Osteocyte (in vitro differentiated cells): Measurements from ENCODE around the gene TEX52. TPM values are rescaled to one million over a fixed set of nuclear protein-coding genes. Genes with fewer than 3 reads are reported as not detected.
A peak's percentile ranks its signal among the peaks of the same experiment; 100 is the strongest.

Experiments used
- DNase-seq: peaks from one replicate; pipeline ENCODE4 v3.0.0; 2021; ENCODE audit warnings: mixed read lengths; ENCODE audit not compliant: unreplicated experiment; ENCODE audit errors: extremely low spot score
- H3K27ac Mint-ChIP-seq: one replicate; pipeline ENCODE4 v1.8.0; 2021; ENCODE audit warnings: mild to moderate bottlenecking, mixed read lengths; ENCODE audit not compliant: unreplicated experiment
- H3K27me3 Mint-ChIP-seq: one replicate; pipeline ENCODE4 v1.8.0; 2021; ENCODE audit warnings: mixed read lengths; ENCODE audit not compliant: unreplicated experiment
- H3K36me3 Mint-ChIP-seq: one replicate; pipeline ENCODE4 v1.8.0; 2021; ENCODE audit warnings: mixed read lengths; ENCODE audit not compliant: unreplicated experiment
- H3K4me1 Mint-ChIP-seq: one replicate; pipeline ENCODE4 v1.8.0; 2021; ENCODE audit warnings: mixed read lengths; ENCODE audit not compliant: unreplicated experiment
- H3K4me3 Mint-ChIP-seq: one replicate; pipeline ENCODE4 v1.8.0; 2021; ENCODE audit warnings: mild to moderate bottlenecking, moderate library complexity, mixed read lengths; ENCODE audit not compliant: unreplicated experiment
- H3K9me3 Mint-ChIP-seq: one replicate; pipeline ENCODE4 v1.8.0; 2021; ENCODE audit warnings: mixed read lengths; ENCODE audit not compliant: unreplicated experiment
- total RNA-seq: library from RNA; stranded (reverse); gene quantifications from 2 replicates; pipeline ENCODE4 v1.2.1, GENCODE V29; 2021
- TF ChIP-seq, protein P1 (sequence below): fragments of 200-600 bp; sonication (generic); IDR thresholded peaks from 2 replicates; pipeline ENCODE4 v1.5.0; 2021; ENCODE audit warnings: antibody characterized with exemption, mild to moderate bottlenecking, moderate library complexity

The TEX52 gene
- total RNA-seq, 1 donor from 2014 or later = not detected

GRCh38 chr12:2856051-2856450 is 788 bp downstream of the TEX52 start:
- no peaks in the 10 kb centered on the region for H3K27me3 Mint-ChIP-seq
- H3K4me1 Mint-ChIP-seq = peaks cover 6% of the 10 kb centered on the region
- H3K27ac Mint-ChIP-seq = no peak overlapping the region
- H3K9me3 Mint-ChIP-seq = no peaks in the 10 kb centered on the region
- TF ChIP-seq, protein P1, sequence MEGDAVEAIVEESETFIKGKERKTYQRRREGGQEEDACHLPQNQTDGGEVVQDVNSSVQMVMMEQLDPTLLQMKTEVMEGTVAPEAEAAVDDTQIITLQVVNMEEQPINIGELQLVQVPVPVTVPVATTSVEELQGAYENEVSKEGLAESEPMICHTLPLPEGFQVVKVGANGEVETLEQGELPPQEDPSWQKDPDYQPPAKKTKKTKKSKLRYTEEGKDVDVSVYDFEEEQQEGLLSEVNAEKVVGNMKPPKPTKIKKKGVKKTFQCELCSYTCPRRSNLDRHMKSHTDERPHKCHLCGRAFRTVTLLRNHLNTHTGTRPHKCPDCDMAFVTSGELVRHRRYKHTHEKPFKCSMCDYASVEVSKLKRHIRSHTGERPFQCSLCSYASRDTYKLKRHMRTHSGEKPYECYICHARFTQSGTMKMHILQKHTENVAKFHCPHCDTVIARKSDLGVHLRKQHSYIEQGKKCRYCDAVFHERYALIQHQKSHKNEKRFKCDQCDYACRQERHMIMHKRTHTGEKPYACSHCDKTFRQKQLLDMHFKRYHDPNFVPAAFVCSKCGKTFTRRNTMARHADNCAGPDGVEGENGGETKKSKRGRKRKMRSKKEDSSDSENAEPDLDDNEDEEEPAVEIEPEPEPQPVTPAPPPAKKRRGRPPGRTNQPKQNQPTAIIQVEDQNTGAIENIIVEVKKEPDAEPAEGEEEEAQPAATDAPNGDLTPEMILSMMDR = no peak
- H3K36me3 Mint-ChIP-seq = peaks cover 2% of the 10 kb centered on the region
- H3K4me3 Mint-ChIP-seq = no peak overlapping the region
- DNase-seq = no peak

DNA sequence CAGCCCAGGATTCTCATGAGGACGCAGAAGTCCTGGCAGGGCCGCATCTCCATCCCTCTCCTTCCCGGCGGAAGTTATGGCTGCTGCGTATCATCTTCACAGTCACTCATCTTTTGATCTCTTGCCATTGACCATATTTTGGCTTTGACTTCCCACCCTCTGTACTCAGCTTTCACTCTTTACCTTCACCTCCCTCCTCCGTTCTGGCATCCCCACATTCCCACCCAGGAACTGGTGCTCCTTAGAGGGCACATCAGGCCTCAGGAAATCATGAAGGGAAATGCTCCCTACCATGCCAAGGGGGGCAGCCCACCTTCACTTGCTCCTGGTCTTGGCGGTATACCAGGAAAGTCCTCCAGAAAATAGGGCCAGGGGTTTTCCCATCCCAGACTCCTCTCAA is 1.3 kb downstream of the TEX52 start:
- H3K27ac Mint-ChIP-seq = no peak overlapping the region
- H3K36me3 Mint-ChIP-seq = peaks cover 2% of the 10 kb centered on the region
- H3K4me1 Mint-ChIP-seq = peaks cover 6% of the 10 kb centered on the region
- H3K27me3 Mint-ChIP-seq = no peaks in the 10 kb centered on the region
- TF ChIP-seq, protein P1 = no peak
- no peaks in the 10 kb centered on the region for H3K9me3 Mint-ChIP-seq
- DNase-seq = no peak
- H3K4me3 Mint-ChIP-seq = no peak overlapping the region

DNA sequence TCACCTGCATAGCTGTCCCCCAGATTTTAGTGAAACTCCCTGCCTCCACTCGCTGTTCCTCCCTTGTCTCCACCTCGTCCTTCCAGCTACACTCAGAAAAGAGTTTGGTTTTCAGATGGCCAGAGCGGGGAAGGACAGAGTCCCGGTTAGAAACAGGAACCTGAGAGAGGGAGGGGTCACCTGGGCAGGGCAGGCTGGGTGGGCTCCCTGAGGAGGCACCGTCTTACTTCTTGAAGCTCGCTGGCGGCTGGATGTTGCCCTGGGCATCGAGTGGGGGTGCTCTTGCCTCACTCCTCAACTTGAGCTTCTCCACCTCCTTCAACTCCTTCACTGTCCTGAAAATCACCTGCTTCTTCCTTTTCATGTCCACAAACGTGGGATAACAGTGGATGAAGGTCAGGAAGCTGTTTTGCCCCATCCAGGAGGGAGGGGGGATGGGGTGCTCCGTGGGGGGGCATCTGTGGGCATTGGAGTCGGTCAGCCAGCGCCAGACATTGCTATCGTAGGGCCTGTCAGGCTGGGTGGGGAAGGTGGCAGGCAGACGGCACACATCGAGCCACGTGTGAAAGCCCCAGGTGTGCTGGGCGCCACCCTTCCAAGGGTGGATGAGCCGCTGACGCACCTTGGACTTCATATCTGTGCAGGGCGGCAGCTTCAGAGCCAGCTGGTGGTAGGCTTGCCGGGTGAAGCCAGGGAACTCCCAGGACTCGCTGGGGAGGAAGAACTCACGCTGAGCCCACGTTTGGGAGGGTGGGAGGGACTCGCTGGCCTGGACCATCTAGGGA is 2.0 kb downstream of the TEX52 start:
- DNase-seq = no peak
- peaks cover 11% of the 10 kb centered on the region for H3K4me1 Mint-ChIP-seq
- TF ChIP-seq, protein P1 = no peak
- no peaks in the 10 kb centered on the region for H3K9me3 Mint-ChIP-seq
- no peak overlapping the region for H3K27ac Mint-ChIP-seq
- H3K4me3 Mint-ChIP-seq = no peak overlapping the region
- H3K36me3 Mint-ChIP-seq = peaks cover 1% of the 10 kb centered on the region
- no peaks in the 10 kb centered on the region for H3K27me3 Mint-ChIP-seq

DNA sequence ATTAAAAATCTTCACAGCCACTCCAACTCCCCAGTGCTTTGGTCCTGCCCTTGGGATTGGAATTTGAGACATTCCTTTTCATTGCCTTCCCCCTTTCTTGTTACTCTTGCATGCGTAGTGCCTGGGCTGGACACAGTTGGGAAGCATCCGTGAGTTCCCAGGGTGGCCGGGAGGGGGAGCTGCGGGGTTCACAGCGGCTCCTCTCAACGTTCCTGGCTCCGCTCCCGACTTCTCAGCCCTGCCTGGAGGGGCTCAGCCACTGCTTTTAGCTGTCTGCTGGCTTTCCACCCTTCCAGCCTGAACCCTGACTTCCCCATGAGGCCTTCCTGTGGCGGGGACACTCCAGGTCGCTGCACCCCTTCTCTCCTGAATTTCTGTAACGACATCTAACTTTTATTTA is 3.2 kb downstream of the TEX52 start:
- peak; percentile 94 for DNase-seq
- Mint-ChIP-seq H3K9me3 (no peaks in the 10 kb centered on the region), H3K36me3 (no peaks in the 10 kb centered on the region), H3K4me3 (no peak overlapping the region), H3K4me1 (peaks cover 22% of the 10 kb centered on the region), H3K27ac (no peak overlapping the region), H3K27me3 (no peaks in the 10 kb centered on the region)
- TF ChIP-seq, protein P1 = peak; percentile 89

- Mint-ChIP-seq H3K36me3 (no peaks in the 10 kb centered on the region), H3K4me3 (no peak overlapping the region)
Measured at GRCh38 chr12:2851931-2852330, 4.9 kb downstream of the TEX52 start.

More at GRCh38 chr12:2851931-2852330, 4.9 kb downstream of the TEX52 start:
- DNase-seq = no peak
- no peak overlapping the region for H3K27ac Mint-ChIP-seq
- TF ChIP-seq, protein P1 = no peak
- H3K9me3 Mint-ChIP-seq = no peaks in the 10 kb centered on the region
- H3K4me1 Mint-ChIP-seq = peaks cover 26% of the 10 kb centered on the region
- no peaks in the 10 kb centered on the region for H3K27me3 Mint-ChIP-seq
